Thyroid gland (tissue), 4 donors: Measurements from ENCODE around the gene TLE4.

Source experiments
- CTCF ChIP-seq, 6 experiments: fragments of 200-600 bp in 3 of 6; fragments of 450-650 bp in 3 of 6; sonication (generic) in 3 of 6; IDR thresholded peaks; one replicate each; pipeline ENCODE4 v1.5.1; 2016 to 2019; ENCODE audit warnings: antibody characterized with exemption in 6 of 6, mild to moderate bottlenecking in 2 of 6, inconsistent platforms in 1 of 6, moderate library complexity in 1 of 6
- POLR2A ChIP-seq, 2 donors: fragments of 450-650 bp; IDR thresholded peaks; one replicate each; pipeline ENCODE4 v1.6.1; 2017; ENCODE audit warnings: antibody characterized with exemption in 2 of 2, mild to moderate bottlenecking in 2 of 2, moderate library complexity in 1 of 2

GRCh38 chr9:79610019-79610631 lies 38.4 kb downstream of the TLE4 start:
- TF ChIP-seq CTCF (IDR thresholded peaks at IDR 0.05) (no peak), POLR2A (IDR thresholded peaks at IDR 0.05) (no peak)
